Measurements from ENCODE around the gene HK3. TPM values are rescaled to one million over a fixed set of nuclear protein-coding genes. Genes with fewer than 3 reads are reported as not detected.
A peak's percentile ranks its signal among the peaks of the same experiment; 100 is the strongest.
"Not testable (repeated sequence)": the region's sequence is repeated elsewhere in the genome, so short reads cannot be mapped to it uniquely, and the experiment has no call there.

The HK3 gene
- total RNA-seq, 1 experiment from 2014 or later: 0.17 TPM

DNA sequence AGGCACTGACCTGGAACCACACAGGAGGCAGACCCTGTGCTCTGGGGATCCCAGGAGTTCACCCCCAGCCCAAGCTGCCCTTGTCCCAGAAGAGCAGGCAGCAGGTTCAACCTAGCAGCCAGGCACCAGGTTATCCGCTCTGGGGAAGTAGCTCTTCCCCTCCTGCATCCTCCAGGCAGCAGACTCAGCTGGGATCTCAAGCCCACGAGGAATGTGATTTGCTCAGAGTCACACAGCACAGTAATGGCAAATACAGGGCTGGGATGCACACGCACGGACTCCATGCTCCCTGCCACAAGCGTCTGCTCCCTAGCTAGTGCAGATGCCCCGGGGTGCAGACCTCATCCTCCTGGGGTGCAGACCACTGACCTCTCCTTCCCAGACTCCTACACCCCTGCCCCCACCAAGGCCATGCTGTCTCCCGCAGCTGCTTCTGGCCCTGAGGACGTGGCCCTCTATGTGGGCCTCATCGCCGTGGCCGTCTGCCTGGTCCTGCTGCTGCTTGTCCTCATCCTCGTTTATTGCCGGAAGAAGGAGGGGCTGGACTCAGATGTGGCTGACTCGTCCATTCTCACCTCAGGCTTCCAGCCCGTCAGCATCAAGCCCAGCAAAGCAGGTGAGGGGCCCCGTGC, 25.5 kb downstream of the HK3 start:
- ChIA-PET POLR2A (no interaction called here), CTCF (interaction anchor here (1.2 to 3.0 kb wide), 3 partner anchors 10 to 213 kb away, joined by 3 to 20 read pairs (median 4); no protein-coding TSS in a partner anchor)
- H3K27ac Mint-ChIP-seq: no peak overlapping the region
- no peaks in the 10 kb centered on the region for H3K27me3 Mint-ChIP-seq (ENCODE audit: low read depth)
- TF ChIP-seq SP1 (CRISPR knock-in tag; conservative IDR thresholded peaks at IDR 0.05) (no peak), ZNF317 (CRISPR knock-in tag; IDR thresholded peaks at IDR 0.05; ENCODE audit: borderline replicate concordance, low read depth) (no peak), JAZF1 (CRISPR knock-in tag; IDR thresholded peaks at IDR 0.05) (no peak)
- H3K4me1 Mint-ChIP-seq: peaks cover 3% of the 10 kb centered on the region; the same call in 1 of the 2 replicates
- no peak overlapping the region for H3K4me3 Mint-ChIP-seq
- ATAC-seq (no peak), DNase-seq (ENCODE audit: low spot score) (no peak)
- no peaks in the 10 kb centered on the region for H3K36me3 Mint-ChIP-seq
- H3K9me3 Mint-ChIP-seq: no peaks in the 10 kb centered on the region

DNA sequence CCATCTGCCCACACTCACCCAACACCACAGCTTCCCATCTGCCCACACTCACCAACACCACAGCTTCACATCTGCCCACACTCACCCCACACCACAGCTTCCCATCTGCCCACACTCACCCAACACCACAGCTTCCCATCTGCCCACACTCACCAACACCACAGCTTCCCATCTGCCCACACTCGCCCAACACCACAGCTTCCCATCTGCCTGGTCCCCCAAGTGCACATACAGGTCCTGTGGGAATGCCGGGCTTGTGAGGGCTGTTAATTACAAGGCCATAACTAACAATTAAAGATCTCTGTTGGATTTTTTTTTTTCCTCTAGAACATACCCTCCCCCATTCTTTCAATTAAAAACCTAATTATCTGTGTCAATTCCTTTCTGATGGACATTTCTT, 26.1 kb downstream of the HK3 start:
- CTCF ChIA-PET: interaction anchor here (3.0 kb wide), 1 partner anchor 212 kb away, joined by 20 read pairs; no protein-coding TSS in a partner anchor

DNA sequence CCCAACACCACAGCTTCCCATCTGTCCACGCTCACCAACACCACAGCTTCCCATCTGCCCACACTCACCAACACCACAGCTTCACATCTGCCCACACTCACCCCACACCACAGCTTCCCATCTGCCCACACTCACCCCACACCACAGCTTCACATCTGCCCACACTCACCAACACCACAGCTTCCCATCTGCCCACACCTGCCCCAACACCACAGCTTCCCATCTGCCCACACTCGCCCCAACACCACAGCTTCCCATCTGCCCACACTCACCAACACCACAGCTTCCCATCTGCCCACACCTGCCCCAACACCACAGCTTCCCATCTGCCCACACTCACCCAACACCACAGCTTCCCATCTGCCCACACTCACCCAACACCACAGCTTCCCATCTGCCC, 26.6 kb downstream of the HK3 start:
- H3K27me3 Mint-ChIP-seq (ENCODE audit: low read depth); H3K4me1 Mint-ChIP-seq; H3K36me3 Mint-ChIP-seq; POLR2A ChIA-PET; H3K27ac Mint-ChIP-seq; DNase-seq (ENCODE audit: low spot score); ATAC-seq; H3K9me3 Mint-ChIP-seq; H3K4me3 Mint-ChIP-seq: not testable (repeated sequence)
- CTCF ChIA-PET: interaction anchor here (3.0 kb wide), 1 partner anchor 212 kb away, joined by 20 read pairs; no protein-coding TSS in a partner anchor

More for the DNA sequence above, 26.1 kb downstream of the HK3 start:
- H3K27ac Mint-ChIP-seq; H3K4me1 Mint-ChIP-seq; H3K27me3 Mint-ChIP-seq (ENCODE audit: low read depth); H3K4me3 Mint-ChIP-seq; POLR2A ChIA-PET; ATAC-seq; DNase-seq (ENCODE audit: low spot score); H3K36me3 Mint-ChIP-seq; H3K9me3 Mint-ChIP-seq: not testable (repeated sequence)

DNA sequence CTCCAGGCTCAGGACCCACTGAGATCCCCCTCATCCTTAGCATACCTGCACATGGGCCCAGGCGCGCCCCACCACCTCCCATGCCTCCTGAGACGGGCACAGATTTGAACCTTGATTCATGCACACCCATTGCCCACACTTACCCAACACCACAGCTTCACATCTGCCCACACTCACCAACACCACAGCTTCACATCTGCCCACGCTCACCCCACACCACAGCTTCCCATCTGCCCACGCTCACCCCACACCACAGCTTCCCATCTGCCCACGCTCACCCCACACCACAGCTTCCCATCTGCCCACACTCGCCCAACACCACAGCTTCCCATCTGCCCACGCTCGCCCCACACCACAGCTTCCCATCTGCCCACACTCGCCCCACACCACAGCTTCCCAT, 28.5 kb downstream of the HK3 start:
- ATAC-seq; H3K9me3 Mint-ChIP-seq; H3K27ac Mint-ChIP-seq; H3K27me3 Mint-ChIP-seq (ENCODE audit: low read depth); DNase-seq (ENCODE audit: low spot score); H3K36me3 Mint-ChIP-seq; H3K4me3 Mint-ChIP-seq: not testable (repeated sequence)
- POLR2A ChIA-PET: interaction anchor here (0.6 kb wide), 1 partner anchor 97 kb away, joined by 3 read pairs; no protein-coding TSS in a partner anchor
- CTCF ChIA-PET: interaction anchor here (0.9 to 1.9 kb wide), 9 partner anchors 9 to 210 kb away, joined by 3 to 12 read pairs (median 4); no protein-coding TSS in a partner anchor
- H3K4me1 Mint-ChIP-seq: peaks cover 19% of the 10 kb centered on the region

DNA sequence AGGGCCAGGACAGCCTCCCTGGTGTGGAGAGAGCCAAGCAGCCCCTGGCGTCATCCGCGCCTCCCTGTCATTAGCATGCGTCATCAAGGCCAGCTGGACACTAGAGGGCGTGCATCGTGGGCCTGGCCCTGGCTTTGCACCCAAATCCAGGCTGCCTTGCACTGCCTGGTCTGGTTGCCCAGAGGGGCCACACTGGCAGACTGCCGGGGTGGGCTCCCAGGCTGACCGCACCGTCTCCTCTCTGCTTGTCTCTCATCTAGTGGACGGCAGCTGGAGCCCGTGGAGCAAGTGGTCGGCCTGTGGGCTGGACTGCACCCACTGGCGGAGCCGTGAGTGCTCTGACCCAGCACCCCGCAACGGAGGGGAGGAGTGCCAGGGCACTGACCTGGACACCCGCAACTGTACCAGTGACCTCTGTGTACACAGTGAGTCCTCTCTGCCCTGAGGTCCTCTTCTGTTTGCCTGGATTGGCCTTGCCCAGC, 29.0 kb downstream of the HK3 start:
- ATAC-seq (peak; percentile 86), DNase-seq (ENCODE audit: low spot score) (peak; percentile 83)
- H3K27ac Mint-ChIP-seq: peak overlapping the region; percentile 76; the same call in 1 of the 2 replicates
- peaks cover 19% of the 10 kb centered on the region for H3K4me1 Mint-ChIP-seq
- no peaks in the 10 kb centered on the region; the same call in 1 of the 2 replicates for H3K27me3 Mint-ChIP-seq (ENCODE audit: low read depth)
- ChIA-PET CTCF (interaction anchor here (0.6 to 1.9 kb wide), 12 partner anchors 9 to 216 kb away, joined by 3 to 12 read pairs (median 4); partner anchors contain the start of gene FGFR4), POLR2A (interaction anchor here (0.6 kb wide), 1 partner anchor 96 kb away, joined by 3 read pairs; no protein-coding TSS in a partner anchor)
- no peak overlapping the region for H3K4me3 Mint-ChIP-seq
- TF ChIP-seq NFYB (CRISPR knock-in tag; conservative IDR thresholded peaks at IDR 0.05; ENCODE audit: low read depth) (no peak), GTF2I (CRISPR knock-in tag; conservative IDR thresholded peaks at IDR 0.05) (no peak), ZNF121 (CRISPR knock-in tag; IDR thresholded peaks at IDR 0.05) (0 out of 2 replicates have a peak, but pooled peaks have one; percentile 2), FOXJ3 (CRISPR knock-in tag; IDR thresholded peaks at IDR 0.05; ENCODE audit: borderline replicate concordance) (no peak)
- TF ChIP-seq, protein P1, sequence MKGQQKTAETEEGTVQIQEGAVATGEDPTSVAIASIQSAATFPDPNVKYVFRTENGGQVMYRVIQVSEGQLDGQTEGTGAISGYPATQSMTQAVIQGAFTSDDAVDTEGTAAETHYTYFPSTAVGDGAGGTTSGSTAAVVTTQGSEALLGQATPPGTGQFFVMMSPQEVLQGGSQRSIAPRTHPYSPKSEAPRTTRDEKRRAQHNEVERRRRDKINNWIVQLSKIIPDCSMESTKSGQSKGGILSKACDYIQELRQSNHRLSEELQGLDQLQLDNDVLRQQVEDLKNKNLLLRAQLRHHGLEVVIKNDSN (CRISPR knock-in tag; IDR thresholded peaks at IDR 0.05): no peak
- TF ChIP-seq, protein P2, sequence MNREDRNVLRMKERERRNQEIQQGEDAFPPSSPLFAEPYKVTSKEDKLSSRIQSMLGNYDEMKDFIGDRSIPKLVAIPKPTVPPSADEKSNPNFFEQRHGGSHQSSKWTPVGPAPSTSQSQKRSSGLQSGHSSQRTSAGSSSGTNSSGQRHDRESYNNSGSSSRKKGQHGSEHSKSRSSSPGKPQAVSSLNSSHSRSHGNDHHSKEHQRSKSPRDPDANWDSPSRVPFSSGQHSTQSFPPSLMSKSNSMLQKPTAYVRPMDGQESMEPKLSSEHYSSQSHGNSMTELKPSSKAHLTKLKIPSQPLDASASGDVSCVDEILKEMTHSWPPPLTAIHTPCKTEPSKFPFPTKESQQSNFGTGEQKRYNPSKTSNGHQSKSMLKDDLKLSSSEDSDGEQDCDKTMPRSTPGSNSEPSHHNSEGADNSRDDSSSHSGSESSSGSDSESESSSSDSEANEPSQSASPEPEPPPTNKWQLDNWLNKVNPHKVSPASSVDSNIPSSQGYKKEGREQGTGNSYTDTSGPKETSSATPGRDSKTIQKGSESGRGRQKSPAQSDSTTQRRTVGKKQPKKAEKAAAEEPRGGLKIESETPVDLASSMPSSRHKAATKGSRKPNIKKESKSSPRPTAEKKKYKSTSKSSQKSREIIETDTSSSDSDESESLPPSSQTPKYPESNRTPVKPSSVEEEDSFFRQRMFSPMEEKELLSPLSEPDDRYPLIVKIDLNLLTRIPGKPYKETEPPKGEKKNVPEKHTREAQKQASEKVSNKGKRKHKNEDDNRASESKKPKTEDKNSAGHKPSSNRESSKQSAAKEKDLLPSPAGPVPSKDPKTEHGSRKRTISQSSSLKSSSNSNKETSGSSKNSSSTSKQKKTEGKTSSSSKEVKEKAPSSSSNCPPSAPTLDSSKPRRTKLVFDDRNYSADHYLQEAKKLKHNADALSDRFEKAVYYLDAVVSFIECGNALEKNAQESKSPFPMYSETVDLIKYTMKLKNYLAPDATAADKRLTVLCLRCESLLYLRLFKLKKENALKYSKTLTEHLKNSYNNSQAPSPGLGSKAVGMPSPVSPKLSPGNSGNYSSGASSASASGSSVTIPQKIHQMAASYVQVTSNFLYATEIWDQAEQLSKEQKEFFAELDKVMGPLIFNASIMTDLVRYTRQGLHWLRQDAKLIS (CRISPR knock-in tag; IDR thresholded peaks at IDR 0.05; ENCODE audit: borderline replicate concordance): no peak
- TF ChIP-seq, protein P3, sequence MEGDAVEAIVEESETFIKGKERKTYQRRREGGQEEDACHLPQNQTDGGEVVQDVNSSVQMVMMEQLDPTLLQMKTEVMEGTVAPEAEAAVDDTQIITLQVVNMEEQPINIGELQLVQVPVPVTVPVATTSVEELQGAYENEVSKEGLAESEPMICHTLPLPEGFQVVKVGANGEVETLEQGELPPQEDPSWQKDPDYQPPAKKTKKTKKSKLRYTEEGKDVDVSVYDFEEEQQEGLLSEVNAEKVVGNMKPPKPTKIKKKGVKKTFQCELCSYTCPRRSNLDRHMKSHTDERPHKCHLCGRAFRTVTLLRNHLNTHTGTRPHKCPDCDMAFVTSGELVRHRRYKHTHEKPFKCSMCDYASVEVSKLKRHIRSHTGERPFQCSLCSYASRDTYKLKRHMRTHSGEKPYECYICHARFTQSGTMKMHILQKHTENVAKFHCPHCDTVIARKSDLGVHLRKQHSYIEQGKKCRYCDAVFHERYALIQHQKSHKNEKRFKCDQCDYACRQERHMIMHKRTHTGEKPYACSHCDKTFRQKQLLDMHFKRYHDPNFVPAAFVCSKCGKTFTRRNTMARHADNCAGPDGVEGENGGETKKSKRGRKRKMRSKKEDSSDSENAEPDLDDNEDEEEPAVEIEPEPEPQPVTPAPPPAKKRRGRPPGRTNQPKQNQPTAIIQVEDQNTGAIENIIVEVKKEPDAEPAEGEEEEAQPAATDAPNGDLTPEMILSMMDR (IDR thresholded peaks at IDR 0.05): peak; percentile 34; the same call in 1 of the 2 replicates
- TF ChIP-seq, protein P4, sequence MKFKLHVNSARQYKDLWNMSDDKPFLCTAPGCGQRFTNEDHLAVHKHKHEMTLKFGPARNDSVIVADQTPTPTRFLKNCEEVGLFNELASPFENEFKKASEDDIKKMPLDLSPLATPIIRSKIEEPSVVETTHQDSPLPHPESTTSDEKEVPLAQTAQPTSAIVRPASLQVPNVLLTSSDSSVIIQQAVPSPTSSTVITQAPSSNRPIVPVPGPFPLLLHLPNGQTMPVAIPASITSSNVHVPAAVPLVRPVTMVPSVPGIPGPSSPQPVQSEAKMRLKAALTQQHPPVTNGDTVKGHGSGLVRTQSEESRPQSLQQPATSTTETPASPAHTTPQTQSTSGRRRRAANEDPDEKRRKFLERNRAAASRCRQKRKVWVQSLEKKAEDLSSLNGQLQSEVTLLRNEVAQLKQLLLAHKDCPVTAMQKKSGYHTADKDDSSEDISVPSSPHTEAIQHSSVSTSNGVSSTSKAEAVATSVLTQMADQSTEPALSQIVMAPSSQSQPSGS (CRISPR knock-in tag; IDR thresholded peaks at IDR 0.05; ENCODE audit: borderline replicate concordance, low read depth): no peak
- H3K36me3 Mint-ChIP-seq: no peaks in the 10 kb centered on the region
- H3K9me3 Mint-ChIP-seq: no peaks in the 10 kb centered on the region

All from WTC11 (cell line).